KOPT-K1 (cell line): ENCODE results near the gene CAD.
"Not testable (repeated sequence)": the region's sequence is repeated elsewhere in the genome, so short reads cannot be mapped to it uniquely, and the experiment has no call there.

Experiments used
- H3K27ac ChIP-seq: fragments of 200-600 bp; sonication (generic); 2 replicates; pipeline ENCODE4 v1.5.1; 2016; ENCODE audit warnings: antibody characterized with exemption, mild to moderate bottlenecking, low read depth, low read length; ENCODE audit not compliant: poor library complexity, severe bottlenecking
- H3K36me3 ChIP-seq: fragments of 200-600 bp; sonication (generic); 2 replicates; pipeline ENCODE4 v1.5.1; 2017; ENCODE audit warnings: antibody characterized with exemption, mild to moderate bottlenecking, low read length, moderate library complexity; ENCODE audit not compliant: insufficient read depth
- H3K9me3 ChIP-seq: fragments of 200-600 bp; sonication (generic); 2 replicates; pipeline ENCODE4 v1.5.1; 2017; ENCODE audit warnings: antibody characterized with exemption, low read length, mild to moderate bottlenecking; ENCODE audit not compliant: insufficient read depth, poor library complexity, severe bottlenecking

The CAD gene

GRCh38 chr2:27268296-27268695, 51.1 kb downstream of the CAD start:
- not testable (repeated sequence) for H3K27ac ChIP-seq, H3K36me3 ChIP-seq, H3K9me3 ChIP-seq

- no peaks in the 10 kb centered on the region for H3K9me3 ChIP-seq
- H3K36me3 ChIP-seq: no peaks in the 10 kb centered on the region
- no peak overlapping the region for H3K27ac ChIP-seq
Observed at GRCh38 chr2:27270131-27270530, 53.0 kb downstream of the CAD start.

GRCh38 chr2:27270670-27271069, 53.5 kb downstream of the CAD start:
- Histone ChIP-seq H3K27ac (no peak overlapping the region), H3K36me3 (no peaks in the 10 kb centered on the region), H3K9me3 (no peaks in the 10 kb centered on the region)

- no peaks in the 10 kb centered on the region for H3K9me3 ChIP-seq
Observed at GRCh38 chr2:27271631-27272340, 54.6 kb downstream of the CAD start.

GRCh38 chr2:27272537-27273522, 55.7 kb downstream of the CAD start:
- H3K27ac ChIP-seq, H3K9me3 ChIP-seq, H3K36me3 ChIP-seq: not testable (repeated sequence)

More at GRCh38 chr2:27271631-27272340, 54.6 kb downstream of the CAD start:
- no peaks in the 10 kb centered on the region for H3K36me3 ChIP-seq
- H3K27ac ChIP-seq: no peak overlapping the region

- H3K27ac ChIP-seq: no peak within 1 kb of the TSS
- no peaks in the 10 kb centered on the region for H3K9me3 ChIP-seq
- H3K36me3 ChIP-seq: no peaks in the 10 kb centered on the region
Observed at GRCh38 chr2:27275211-27276150, 58.3 kb downstream of the CAD start, which contains the start of gene DNAJC5G. DNAJC5G (plus strand) TSS chr2:27275433; CDS start chr2:27276729, 1,296 bp downstream.

- H3K36me3 ChIP-seq: no peaks in the 10 kb centered on the region
- no peaks in the 10 kb centered on the region for H3K9me3 ChIP-seq
- no peak overlapping the region for H3K27ac ChIP-seq
Observed at GRCh38 chr2:27278010-27278409, 60.8 kb downstream of the CAD start.

- Histone ChIP-seq H3K27ac (no peak overlapping the region), H3K36me3 (no peaks in the 10 kb centered on the region), H3K9me3 (no peaks in the 10 kb centered on the region)
Observed at GRCh38 chr2:27280826-27281225, 63.7 kb downstream of the CAD start.

- Histone ChIP-seq H3K36me3 (no peaks in the 10 kb centered on the region), H3K9me3 (no peaks in the 10 kb centered on the region), H3K27ac (no peak overlapping the region)
Observed at GRCh38 chr2:27281442-27281841, 64.3 kb downstream of the CAD start.

GRCh38 chr2:27281855-27282559, 64.8 kb downstream of the CAD start, which contains the start of gene TRIM54:
TRIM54 (plus strand) TSS chr2:27282429; CDS start chr2:27282732, 303 bp downstream.
- no peak within 1 kb of the TSS for H3K27ac ChIP-seq
- no peaks in the 10 kb centered on the region for H3K9me3 ChIP-seq
- no peaks in the 10 kb centered on the region for H3K36me3 ChIP-seq

GRCh38 chr2:27282892-27283291, 65.7 kb downstream of the CAD start:
- Histone ChIP-seq H3K9me3 (no peaks in the 10 kb centered on the region), H3K36me3 (no peaks in the 10 kb centered on the region), H3K27ac (no peak overlapping the region)

- no peak overlapping the region for H3K27ac ChIP-seq
- H3K9me3 ChIP-seq: no peaks in the 10 kb centered on the region
Observed at GRCh38 chr2:27284996-27285395, 67.8 kb downstream of the CAD start.

GRCh38 chr2:27285481-27285880, 68.3 kb downstream of the CAD start:
- Histone ChIP-seq H3K27ac (no peak overlapping the region), H3K36me3 (no peaks in the 10 kb centered on the region), H3K9me3 (no peaks in the 10 kb centered on the region)

More at GRCh38 chr2:27284996-27285395, 67.8 kb downstream of the CAD start:
- H3K36me3 ChIP-seq: no peaks in the 10 kb centered on the region

- Histone ChIP-seq H3K36me3 (no peaks in the 10 kb centered on the region), H3K9me3 (no peaks in the 10 kb centered on the region), H3K27ac (no peak overlapping the region)
Observed at GRCh38 chr2:27288610-27289009, 71.4 kb downstream of the CAD start.
